SK-MEL-5 (cell line): ENCODE results near the gene CCNL2. TPM values are rescaled to one million over a fixed set of nuclear protein-coding genes. Genes with fewer than 3 reads are reported as not detected.
"Not testable (repeated sequence)": the region's sequence is repeated elsewhere in the genome, so short reads cannot be mapped to it uniquely, and the experiment has no call there.

Experiments
- DNase-seq: peaks from one replicate; pipeline ENCODE4 v3.0.0-alpha.2; 2016; ENCODE audit warnings: low read depth, low spot score
- in situ Hi-C: cut with HindIII; loops from 2 replicates; pipeline ENCODE4 v1.10.0; 2016; ENCODE audit warnings: low sequenced_read_pairs, high pct_unique_total_duplicates, low pct_unique_long_range_greater_than_20kb
- total RNA-seq: library from RNA; depleted of rRNA; stranded (reverse); fragments of >200 nt; shearing (Covaris generic); gene quantifications from 2 replicates; pipeline ENCODE4 v1.2.3, GENCODE V29; 2014

The CCNL2 gene
- total RNA-seq, 1 experiment from 2014 or later, result 67.7 TPM

- DNase-seq, result no peak
- in situ Hi-C loops, result no loop called here
These were observed 35.1 kb upstream of the CCNL2 start for GRCh38 chr1:1434131-1434823.

DNA sequence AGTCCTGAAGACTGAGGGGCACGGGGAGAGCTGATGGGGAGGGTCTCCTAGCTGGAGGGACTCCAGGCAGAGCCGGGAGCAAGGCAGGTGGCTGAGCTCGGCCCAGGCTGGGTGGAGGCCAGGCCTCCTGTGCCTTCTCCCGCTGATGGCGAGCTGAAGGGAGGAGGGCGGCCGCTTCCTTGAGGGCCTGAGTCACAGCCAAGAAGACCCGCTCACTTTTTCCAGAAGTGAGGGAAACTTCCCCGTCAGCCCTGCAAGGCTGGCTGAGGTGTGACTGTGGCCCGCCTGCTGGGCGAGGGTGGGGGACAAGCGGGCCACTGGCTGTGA lies 34.6 kb upstream of the CCNL2 start:
- in situ Hi-C loops, result no loop called here
- DNase-seq, result no peak

GRCh38 chr1:1432951-1433803 lies 34.0 kb upstream of the CCNL2 start:
- DNase-seq, result peak; percentile 43

DNA sequence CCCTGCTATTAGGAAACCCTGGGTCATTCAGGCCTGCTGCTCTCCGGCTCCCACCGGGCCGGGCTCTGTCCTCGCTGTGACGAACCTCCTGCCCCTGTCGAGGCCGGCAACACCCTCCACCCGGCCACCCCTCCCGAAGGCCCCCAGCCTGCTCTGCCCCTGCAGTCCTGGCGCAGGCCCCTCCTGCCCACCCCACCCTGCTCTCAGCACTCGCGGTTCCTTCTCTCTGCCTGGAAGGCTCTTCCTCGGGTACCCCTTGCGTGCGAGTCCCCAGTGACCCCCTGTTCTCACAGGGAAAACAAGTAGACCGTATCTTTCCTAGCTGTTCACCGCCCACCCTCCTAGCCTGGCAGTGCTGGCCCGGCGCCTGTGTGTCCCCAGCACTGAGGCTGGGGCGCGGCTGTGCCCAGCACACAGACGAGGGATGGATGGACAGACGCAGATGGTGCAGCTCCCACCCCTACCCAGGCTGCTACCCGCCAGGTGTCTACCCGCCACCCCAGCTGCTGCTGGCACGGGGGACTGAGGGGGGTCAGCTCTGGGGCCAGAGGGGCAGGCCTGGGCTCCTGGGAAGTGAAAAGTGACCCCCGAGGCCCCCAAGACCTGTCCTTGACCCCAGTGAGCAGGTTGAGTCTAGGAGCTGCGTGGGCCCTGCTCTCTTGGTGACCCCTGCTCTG lies 33.3 kb upstream of the CCNL2 start:
- in situ Hi-C loops, result no loop called here
- no peak for DNase-seq

More at GRCh38 chr1:1432951-1433803, 34.0 kb upstream of the CCNL2 start:
- in situ Hi-C loops, result no loop called here

DNA sequence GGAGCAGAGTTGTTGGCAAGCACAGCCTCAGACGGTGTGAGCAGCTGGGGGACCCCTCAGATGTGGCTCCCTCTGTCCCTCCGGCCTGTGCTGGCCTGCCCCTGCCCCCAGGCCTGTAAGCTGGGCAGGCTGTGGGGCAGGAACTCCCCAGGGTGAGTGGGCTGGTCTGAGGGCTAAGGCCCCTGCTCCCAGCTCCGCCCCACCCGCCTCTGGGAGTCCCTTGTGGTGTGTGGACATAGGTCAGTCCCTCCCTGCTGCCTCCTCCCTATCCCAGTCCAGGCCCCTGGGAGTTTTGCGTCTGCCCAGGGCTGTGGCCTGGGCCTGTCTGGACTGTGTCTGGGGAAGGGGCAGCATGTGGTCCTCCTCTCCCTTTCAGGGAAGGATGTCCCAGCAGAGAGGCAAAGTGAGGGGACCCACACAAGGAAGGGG lies 32.7 kb upstream of the CCNL2 start:
- in situ Hi-C loops, result no loop called here
- no peak for DNase-seq

DNA sequence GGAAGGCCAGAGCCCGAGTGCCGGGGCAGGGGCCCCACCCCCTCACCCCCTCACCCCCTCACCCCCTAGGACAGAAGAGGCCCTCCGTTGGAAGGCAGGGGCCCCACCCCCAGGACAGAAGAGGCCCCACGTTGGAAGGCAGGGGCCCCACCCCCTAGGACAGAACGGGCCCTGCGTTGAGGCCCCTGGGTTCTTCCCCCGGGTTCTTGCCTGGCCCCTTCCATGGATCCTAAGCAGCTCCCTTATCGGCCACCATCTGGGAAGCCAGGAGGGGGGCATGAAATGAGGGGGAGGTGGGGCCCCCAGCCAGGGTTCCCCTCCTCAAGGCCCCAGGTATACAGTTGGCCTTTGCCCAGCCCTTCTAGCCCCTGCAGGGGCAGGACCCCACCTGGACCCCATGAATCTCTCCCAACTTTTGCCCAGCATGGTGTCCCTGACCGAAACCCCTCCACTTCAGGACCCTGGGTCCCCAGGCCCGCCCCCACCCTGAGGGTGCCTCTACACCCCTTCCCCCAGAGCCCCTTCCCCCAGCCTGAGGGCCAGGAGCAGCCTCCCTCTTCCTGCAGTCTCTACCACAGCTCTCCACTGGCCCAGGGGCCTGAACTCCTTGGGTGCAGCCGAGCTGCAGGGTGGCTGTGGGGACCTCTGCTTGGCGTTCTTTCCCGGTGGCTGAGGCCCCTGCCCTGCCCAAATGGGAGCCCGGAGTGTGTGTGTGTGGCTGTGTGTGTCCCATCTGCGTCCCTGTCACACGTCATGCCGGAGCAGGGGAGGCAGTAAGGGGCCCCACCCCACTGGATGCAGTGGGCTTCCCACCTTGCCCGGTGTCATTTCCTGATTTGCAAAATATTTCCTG lies 32.1 kb upstream of the CCNL2 start:
- DNase-seq, result no peak
- in situ Hi-C loops, result no loop called here

DNA sequence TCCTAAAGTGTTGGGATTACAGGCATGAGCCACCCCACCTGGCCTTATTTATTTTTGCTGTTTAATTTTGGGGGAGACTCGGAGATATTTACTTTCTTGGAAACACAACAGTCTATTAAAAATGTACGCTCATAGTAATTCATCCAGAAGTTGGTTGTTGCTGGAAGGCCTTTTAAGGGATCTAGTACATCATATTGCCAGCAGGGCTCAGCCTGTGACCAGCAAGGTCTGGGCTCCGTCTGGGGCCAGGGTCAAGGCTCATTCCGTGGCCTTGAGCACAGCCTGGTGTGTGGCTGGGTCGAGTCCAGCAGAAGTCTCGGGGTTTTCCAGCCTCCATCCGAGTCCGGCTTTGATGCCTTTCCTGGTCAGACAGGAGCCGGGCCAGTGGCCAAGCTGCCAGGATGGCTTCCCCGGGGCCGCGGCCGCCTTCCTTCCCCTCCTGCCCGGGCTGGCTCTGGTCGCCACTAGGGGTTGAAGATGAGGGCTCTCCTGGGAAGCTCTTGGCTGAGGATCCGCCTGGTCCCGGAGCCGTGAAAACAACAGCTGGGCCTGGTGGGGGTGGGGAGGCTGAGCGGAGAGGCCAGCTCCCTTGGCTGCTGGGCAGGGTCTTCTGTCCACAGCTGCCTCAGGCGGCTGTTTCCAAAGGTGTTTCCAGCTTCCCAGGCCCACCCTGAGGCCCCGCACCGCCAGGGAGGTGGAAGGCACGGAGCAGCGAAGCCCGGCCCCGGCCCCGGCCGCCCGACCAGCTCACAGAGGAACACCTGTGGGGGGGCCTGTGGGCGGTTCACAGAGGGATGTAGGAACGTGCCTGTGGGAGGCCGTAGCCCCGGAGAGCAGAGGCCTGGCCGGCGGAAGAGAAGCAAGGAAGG lies 31.2 kb upstream of the CCNL2 start:
- in situ Hi-C loops, result no loop called here
- DNase-seq, result no peak

GRCh38 chr1:1429671-1430073 lies 30.5 kb upstream of the CCNL2 start:
- DNase-seq, result no peak
- in situ Hi-C loops, result no loop called here

GRCh38 chr1:1428967-1429366 lies 29.8 kb upstream of the CCNL2 start:
- in situ Hi-C loops, result not testable (repeated sequence)

GRCh38 chr1:1428174-1428573 lies 29.0 kb upstream of the CCNL2 start:
- in situ Hi-C loops, result no loop called here
- DNase-seq, result no peak

More at GRCh38 chr1:1428967-1429366, 29.8 kb upstream of the CCNL2 start:
- not testable (repeated sequence) for DNase-seq

DNA sequence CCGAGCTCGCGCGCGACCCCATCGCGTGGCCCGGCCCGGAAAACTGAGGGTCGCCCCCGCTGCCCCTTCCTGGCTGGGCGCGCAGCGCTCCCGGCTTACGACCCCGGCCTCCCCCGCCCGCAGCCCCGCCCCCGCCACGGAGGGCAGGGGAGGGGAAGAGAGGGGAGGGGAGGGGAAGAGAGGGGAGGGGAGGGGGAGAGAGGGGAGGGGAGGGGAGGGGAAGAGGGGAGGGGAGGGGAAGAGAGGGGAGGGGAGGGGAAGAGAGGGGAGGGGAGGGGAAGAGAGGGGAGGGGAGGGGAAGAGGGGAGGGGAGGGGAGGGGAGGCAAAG lies 28.6 kb upstream of the CCNL2 start:
- no peak for DNase-seq
- in situ Hi-C loops, result no loop called here

DNA sequence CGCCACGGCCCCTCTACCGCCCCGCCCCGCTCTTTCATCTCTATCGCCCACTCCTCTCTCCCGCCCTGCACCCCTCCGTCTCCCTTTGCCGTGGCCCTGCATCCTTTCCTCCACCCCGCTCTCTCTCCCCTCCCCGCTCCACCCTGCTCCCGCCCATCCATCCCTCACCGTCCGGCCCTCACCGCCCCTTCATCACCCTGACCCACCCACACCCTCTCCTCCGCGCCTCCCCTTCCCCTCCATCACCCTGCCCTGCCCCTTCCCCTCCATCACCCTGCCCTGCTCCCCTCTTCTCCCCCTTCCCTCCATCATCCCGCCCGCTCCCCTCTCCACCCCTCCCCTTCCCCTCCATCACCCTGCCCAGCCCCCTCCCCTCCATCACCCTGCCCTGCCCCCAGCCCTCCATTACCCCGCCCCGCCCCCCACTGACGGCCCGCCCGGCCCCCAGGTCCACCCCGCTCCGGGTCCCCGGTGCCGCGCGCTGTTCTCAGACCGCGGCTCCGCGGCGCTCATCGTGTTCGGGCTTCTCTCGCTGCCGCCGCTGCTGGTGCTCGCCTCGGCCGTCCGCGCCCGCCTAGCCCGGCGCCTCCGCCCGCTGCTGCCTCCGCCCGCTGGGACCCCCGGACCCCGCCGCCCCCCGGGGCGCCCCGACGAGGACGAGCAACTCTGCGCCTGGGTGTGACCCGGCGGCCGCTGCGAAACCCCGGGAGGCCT lies 28.1 kb upstream of the CCNL2 start:
- no peak for DNase-seq
- in situ Hi-C loops, result no loop called here

- DNase-seq, result no peak
- in situ Hi-C loops, result no loop called here
These were observed 27.5 kb upstream of the CCNL2 start for GRCh38 chr1:1426496-1427105.

- no peak for DNase-seq
These were observed 26.8 kb upstream of the CCNL2 start for GRCh38 chr1:1425753-1426495.

GRCh38 chr1:1425426-1425752 lies 26.3 kb upstream of the CCNL2 start:
- no peak for DNase-seq
- in situ Hi-C loops, result no loop called here

More at GRCh38 chr1:1425753-1426495, 26.8 kb upstream of the CCNL2 start:
- in situ Hi-C loops, result no loop called here
